SU-DHL-6 (cell line): ENCODE results near the gene AP5S1.

Experiments used
- H2AFZ ChIP-seq: fragments of 200-600 bp; sonication (generic); 2 replicates; pipeline ENCODE4 v1.6.1; 2014; ENCODE audit warnings: low read depth, mild to moderate bottlenecking, moderate library complexity, mixed read lengths, antibody characterized with exemption, low read length; ENCODE audit not compliant: severe bottlenecking
- H3F3A ChIP-seq: fragments of 200-600 bp; shearing (Covaris generic); 2 replicates; pipeline ENCODE4 v1.6.0; 2016; ENCODE audit warnings: antibody characterized with exemption, mild to moderate bottlenecking; ENCODE audit not compliant: insufficient read depth
- H3K27ac ChIP-seq: fragments of 200-600 bp; sonication (generic); 2 replicates; pipeline ENCODE4 v1.5.1; 2016; ENCODE audit warnings: low read depth, mild to moderate bottlenecking, low read length, moderate library complexity, mixed read lengths
- H3K27me3 ChIP-seq: fragments of 200-600 bp; sonication (generic), shearing (Covaris generic); 2 replicates; pipeline ENCODE4 v1.6.0; 2014; ENCODE audit warnings: mild to moderate bottlenecking, low read length
- H3K36me3 ChIP-seq: fragments of 200-600 bp; sonication (generic); 2 replicates; pipeline ENCODE4 v1.6.1; 2014; ENCODE audit warnings: mild to moderate bottlenecking, low read length, mixed read lengths
- H3K4me2 ChIP-seq: fragments of 300-600, 200-600 bp; shearing (Covaris generic), sonication (generic); 2 replicates; pipeline ENCODE4 v1.6.0; 2014; ENCODE audit warnings: low read length, low read depth, mild to moderate bottlenecking; ENCODE audit not compliant: poor library complexity, severe bottlenecking
- H3K4me3 ChIP-seq: fragments of 200-600 bp; sonication (generic); 2 replicates; pipeline ENCODE4 v1.5.1; 2014; ENCODE audit warnings: antibody characterized with exemption, low read length, mild to moderate bottlenecking, mixed read lengths; ENCODE audit not compliant: insufficient read depth, poor library complexity, severe bottlenecking
- H3K79me2 ChIP-seq: fragments of 200-600 bp; sonication (generic); 2 replicates; pipeline ENCODE4 v1.6.1; 2014; ENCODE audit warnings: mild to moderate bottlenecking, low read length, moderate library complexity; ENCODE audit not compliant: insufficient read depth
- H3K9ac ChIP-seq: fragments of 200-600 bp; sonication (generic); 2 replicates; pipeline ENCODE4 v1.7.0; 2014; ENCODE audit warnings: mild to moderate bottlenecking, low read length
- H3K9me2 ChIP-seq: fragments of 200-600 bp; sonication (generic); replicated peaks from 2 replicates; pipeline ENCODE4 v1.6.1; 2014; ENCODE audit warnings: low read length; ENCODE audit not compliant: insufficient read depth
- H3K9me3 ChIP-seq: fragments of 200-600 bp; sonication (generic); 2 replicates; pipeline ENCODE4 v1.6.1; 2014; ENCODE audit warnings: low read length, mixed read lengths; ENCODE audit not compliant: insufficient read depth
- H4K20me1 ChIP-seq: fragments of 200-600 bp; sonication (generic); 2 replicates; pipeline ENCODE4 v1.6.1; 2014; ENCODE audit warnings: low read depth, mild to moderate bottlenecking, antibody characterized with exemption, low read length, moderate library complexity, mixed read lengths
- CTCF ChIP-seq: fragments of 200-600 bp; sonication (generic); IDR thresholded peaks from one replicate; pipeline ENCODE4 v1.5.1; 2017; ENCODE audit warnings: antibody characterized with exemption, mild to moderate bottlenecking, low read length, moderate library complexity; ENCODE audit not compliant: insufficient read depth, poor library complexity, severe bottlenecking
- EZH2phosphoT487 ChIP-seq: fragments of 200-600 bp; sonication (generic), shearing (Covaris generic); conservative IDR thresholded peaks from 2 replicates; pipeline ENCODE4 v1.6.1; 2018; ENCODE audit warnings: mild to moderate bottlenecking, antibody characterized with exemption, low read length, moderate library complexity, mixed read lengths

Gene AP5S1

DNA sequence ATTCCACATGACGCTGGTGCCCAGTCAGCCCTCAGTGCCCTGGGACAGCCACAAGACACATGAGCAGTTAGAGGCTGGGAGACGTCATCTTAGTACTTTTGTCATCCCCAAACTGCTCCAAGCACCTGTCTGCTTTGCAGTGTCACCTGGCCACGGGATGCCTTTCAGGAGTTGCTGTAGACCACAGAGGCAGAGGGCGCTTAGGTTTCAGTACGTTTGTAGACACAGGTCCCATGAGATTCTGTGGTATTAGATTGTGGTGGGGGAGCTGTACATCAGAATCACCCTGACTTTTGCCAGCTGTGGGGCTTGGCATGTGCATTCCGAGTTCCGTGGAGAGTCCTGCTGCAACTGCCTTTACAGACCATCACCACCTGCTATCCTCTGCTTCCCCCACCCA, 43.0 kb downstream of the AP5S1 start:
- no peaks in the 10 kb centered on the region for H3K79me2 ChIP-seq
- H3K36me3 ChIP-seq = peaks cover 8% of the 10 kb centered on the region
- no peak overlapping the region for H2AFZ ChIP-seq
- no peak overlapping the region for H3K4me3 ChIP-seq
- H3K27me3 ChIP-seq = no peaks in the 10 kb centered on the region
- H4K20me1 ChIP-seq = no peaks in the 10 kb centered on the region
- H3K27ac ChIP-seq = no peak overlapping the region
- no peak overlapping the region for H3K4me2 ChIP-seq
- no peak overlapping the region for H3K9ac ChIP-seq
- H3K9me3 ChIP-seq = no peaks in the 10 kb centered on the region
- H3K9me2 ChIP-seq = no peaks in the 10 kb centered on the region
- H3F3A ChIP-seq = no peaks in the 10 kb centered on the region
- no peak for TF ChIP-seq CTCF
- TF ChIP-seq EZH2phosphoT487 = no peak

- H3K4me2 ChIP-seq = no peak overlapping the region
- H3K36me3 ChIP-seq = peaks cover 8% of the 10 kb centered on the region
- H3K9ac ChIP-seq = no peak overlapping the region
- H4K20me1 ChIP-seq = no peaks in the 10 kb centered on the region
- no peak overlapping the region for H2AFZ ChIP-seq
- TF ChIP-seq EZH2phosphoT487 (no peak), CTCF (no peak)
- H3K9me3 ChIP-seq = no peaks in the 10 kb centered on the region
- H3K27ac ChIP-seq = no peak overlapping the region
- no peaks in the 10 kb centered on the region for H3K27me3 ChIP-seq
- no peaks in the 10 kb centered on the region for H3F3A ChIP-seq
- no peak overlapping the region for H3K4me3 ChIP-seq
- no peaks in the 10 kb centered on the region for H3K79me2 ChIP-seq
- no peaks in the 10 kb centered on the region for H3K9me2 ChIP-seq
Measured at GRCh38 chr20:3864518-3864917, 44.2 kb downstream of the AP5S1 start.

- Histone ChIP-seq H3K9me2 (no peaks in the 10 kb centered on the region), H2AFZ (no peak overlapping the region), H3K27ac (no peak overlapping the region), H3K9ac (no peak overlapping the region), H4K20me1 (no peaks in the 10 kb centered on the region), H3K4me3 (no peak overlapping the region), H3F3A (no peaks in the 10 kb centered on the region), H3K36me3 (peaks cover 8% of the 10 kb centered on the region), H3K4me2 (no peak overlapping the region), H3K27me3 (no peaks in the 10 kb centered on the region), H3K9me3 (no peaks in the 10 kb centered on the region), H3K79me2 (no peaks in the 10 kb centered on the region)
- TF ChIP-seq EZH2phosphoT487 (no peak), CTCF (no peak)
Measured at GRCh38 chr20:3865152-3865886, 45.0 kb downstream of the AP5S1 start.
